BLaER1 treated with 17β-estradiol and CSF1 and Interleukin-3, amounts not matched to agents 10 nM and 100 nM (cell line): ENCODE data around the gene METTL24.

Source experiments
- H3K27ac ChIP-seq, 11 experiments: shearing (Covaris generic); formaldehyde crosslinking; 2 replicates each; pipeline ENCODE4 v1.8.1; 2022
- H3K27me3 ChIP-seq, 11 experiments: shearing (Covaris generic); formaldehyde crosslinking; 2 replicates each; pipeline ENCODE4 v1.8.1; 2022
- H3K36me3 ChIP-seq, 11 experiments: shearing (Covaris generic); formaldehyde crosslinking; 2 replicates each; pipeline ENCODE4 v1.8.1; 2022
- H3K4me1 ChIP-seq, 10 experiments: shearing (Covaris generic); formaldehyde crosslinking; 2 replicates each; pipeline ENCODE4 v1.8.1; 2022
- H3K4me2 ChIP-seq, 11 experiments: shearing (Covaris generic); formaldehyde crosslinking; 2 replicates each; pipeline ENCODE4 v1.8.1; 2022
- H3K4me3 ChIP-seq, 10 experiments: shearing (Covaris generic); formaldehyde crosslinking; 2 replicates each; pipeline ENCODE4 v1.8.1; 2022
- H3K9ac ChIP-seq, 11 experiments: shearing (Covaris generic); formaldehyde crosslinking; 2 replicates each; pipeline ENCODE4 v1.8.1; 2022
- H3K9me3 ChIP-seq, 11 experiments: shearing (Covaris generic); formaldehyde crosslinking; replicated peaks in 1 of 11; 2 replicates each; pipeline ENCODE4 v1.8.1; 2022
- H4K20me1 ChIP-seq, 11 experiments: shearing (Covaris generic); formaldehyde crosslinking; 2 replicates each; pipeline ENCODE4 v1.8.1; 2022
- Cebpa-rat ChIP-seq, 11 experiments: shearing (Covaris generic); IDR thresholded peaks; 2 replicates each; pipeline ENCODE4 v1.8.1; 2022

Gene METTL24

GRCh38 chr6:110195639-110196038 lies 162.5 kb downstream of the METTL24 start:
- H3K4me3 ChIP-seq, result no peak overlapping the region
- TF ChIP-seq Cebpa-rat (IDR thresholded peaks at IDR 0.05), result peak in 1 of 11 experiments; percentile 44; a peak in 1 of 22 replicates
- H3K9ac ChIP-seq, result no peak overlapping the region
- no peak overlapping the region for H3K27ac ChIP-seq
- H3K9me3 ChIP-seq, result peaks cover 0 to 8% (median 0%) of the 10 kb centered on the region in 11 experiments; a peak in 3 of 22 replicates
- H3K27me3 ChIP-seq, result no peaks in the 10 kb centered on the region
- H4K20me1 ChIP-seq, result peaks cover 9 to 84% (median 21%) of the 10 kb centered on the region in 11 experiments; a peak in 15 of 22 replicates
- peaks cover 30 to 67% (median 48%) of the 10 kb centered on the region in 11 experiments for H3K36me3 ChIP-seq
- 0 out of 20 replicates have a peak, but pooled peaks cover 0 to 7% (median 0%) of the 10 kb centered on the region in 10 experiments for H3K4me1 ChIP-seq
- H3K4me2 ChIP-seq, result no peak overlapping the region
